ENCODE data around the gene UCHL5.
A peak's percentile ranks its signal among the peaks of the same experiment; 100 is the strongest.

The UCHL5 gene

GRCh38 chr1:193104502-193104906 lies 45.3 kb upstream of the UCHL5 start:
- H3K4me1 ChIP-seq (ENCODE audit: control insufficient read depth in 1 of 2, insufficient read depth in 2 of 2, low read length in 2 of 2) = no peaks in the 10 kb centered on the region
- no peak overlapping the region for H2BK12ac ChIP-seq (ENCODE audit: low read length)
- peak overlapping the region; percentile 97 for H3K4me2 ChIP-seq (ENCODE audit: low read length)
- peak overlapping the region; percentile 75 for H3K4me3 ChIP-seq (ENCODE audit: low read depth, low read length)
- no peaks in the 10 kb centered on the region for H3K27me3 ChIP-seq (ENCODE audit: insufficient read depth, low read length)
- WGBS (ENCODE audit: extremely low coverage, insufficient coverage, insufficient read length) = no CpG with 5 or more reads among the region's 24 CpGs
- peaks cover 5% of the 10 kb centered on the region for H3K79me2 ChIP-seq (ENCODE audit: control insufficient read depth, insufficient read depth, low read length, poor library complexity)
- peaks cover 6% of the 10 kb centered on the region for H3K79me1 ChIP-seq (ENCODE audit: low read length)
- H3K18ac ChIP-seq (ENCODE audit: low read length) = no peak overlapping the region
- H3K9ac ChIP-seq (ENCODE audit: low read length) = peak overlapping the region; percentile 21
- H3K4ac ChIP-seq (ENCODE audit: low read depth, low read length) = no peak overlapping the region
- no peak overlapping the region for H4K91ac ChIP-seq (ENCODE audit: low read depth, low read length)
- H2AFZ ChIP-seq (ENCODE audit: insufficient read depth, low read length, poor library complexity) = peak overlapping the region; percentile 23
- no peak overlapping the region for H3K14ac ChIP-seq (ENCODE audit: low read length)
- H3K9me3 ChIP-seq (ENCODE audit: insufficient read depth, low read depth, low read length) = no peaks in the 10 kb centered on the region
- peak overlapping the region; percentile 10 for H4K8ac ChIP-seq (ENCODE audit: low read depth, low read length)
- no peak overlapping the region for H2BK120ac ChIP-seq (ENCODE audit: insufficient read depth, low read length, poor library complexity)
- peaks cover 0 to 2% of the 10 kb centered on the region in 2 experiments for H3K36me3 ChIP-seq (ENCODE audit: control insufficient read depth in 1 of 2, insufficient read depth in 2 of 2, low read length in 2 of 2)
- peak overlapping the region; percentile 76 for H3K27ac ChIP-seq (ENCODE audit: low read depth, low read length)
- H2AK5ac ChIP-seq (ENCODE audit: low read length) = no peak overlapping the region
- H2BK5ac ChIP-seq (ENCODE audit: low read depth, low read length, poor library complexity) = no peak overlapping the region
- peak; percentile 64 to 74 for DNase-seq
- no peak overlapping the region for H4K12ac ChIP-seq (ENCODE audit: low read depth, low read length)
- no peak overlapping the region for H3K23ac ChIP-seq (ENCODE audit: low read length)

DNA sequence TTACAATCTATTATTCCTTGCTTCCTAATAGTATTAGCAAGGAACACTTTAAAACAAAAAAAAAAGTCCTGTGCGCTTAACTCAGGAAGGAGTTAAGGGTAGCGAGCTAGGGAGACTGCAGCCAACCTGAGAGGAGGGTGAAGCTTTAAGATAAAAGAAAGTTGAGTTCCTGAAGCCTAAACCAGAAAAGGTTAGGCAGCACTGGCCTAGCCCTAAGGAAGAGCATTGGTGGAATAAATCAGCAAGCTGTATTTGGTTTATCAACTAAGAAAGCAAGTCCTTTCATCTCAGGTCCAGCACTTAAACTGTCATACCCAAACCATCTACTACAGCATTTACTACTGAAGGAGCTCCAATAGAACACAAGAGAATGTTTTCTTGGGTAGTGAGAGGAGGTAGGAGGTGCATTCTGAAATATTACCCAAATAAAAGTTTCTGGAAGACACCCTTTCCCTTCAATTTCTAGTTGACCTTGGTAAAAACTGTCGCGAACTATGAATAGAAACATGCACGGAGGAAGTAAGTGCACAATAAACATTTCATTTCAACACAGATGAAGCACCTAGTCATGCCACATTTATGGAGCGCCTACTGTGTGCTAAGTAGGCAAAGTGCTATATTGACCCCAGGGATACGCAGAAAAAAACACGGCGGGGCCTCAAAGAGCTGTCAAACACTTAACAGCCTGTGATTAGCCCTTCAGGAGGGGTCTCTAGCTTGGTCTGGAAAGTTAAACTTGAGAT lies 44.8 kb upstream of the UCHL5 start:
- peaks cover 5% of the 10 kb centered on the region for H3K79me2 ChIP-seq (ENCODE audit: control insufficient read depth, insufficient read depth, low read length, poor library complexity)
- no peak overlapping the region for H4K12ac ChIP-seq (ENCODE audit: low read depth, low read length)
- H3K4ac ChIP-seq (ENCODE audit: low read depth, low read length) = no peak overlapping the region
- no peak overlapping the region for H2BK120ac ChIP-seq (ENCODE audit: insufficient read depth, low read length, poor library complexity)
- H2BK5ac ChIP-seq (ENCODE audit: low read depth, low read length, poor library complexity) = no peak overlapping the region
- H4K8ac ChIP-seq (ENCODE audit: low read depth, low read length) = peak overlapping the region; percentile 10
- H3K9ac ChIP-seq (ENCODE audit: low read length) = peak overlapping the region; percentile 21
- H3K23ac ChIP-seq (ENCODE audit: low read length) = no peak overlapping the region
- no peak overlapping the region for H2BK12ac ChIP-seq (ENCODE audit: low read length)
- H3K18ac ChIP-seq (ENCODE audit: low read length) = no peak overlapping the region
- no peak overlapping the region for H4K91ac ChIP-seq (ENCODE audit: low read depth, low read length)
- peak overlapping the region; percentile 97 for H3K4me2 ChIP-seq (ENCODE audit: low read length)
- no peak overlapping the region for H2AK5ac ChIP-seq (ENCODE audit: low read length)
- no peak overlapping the region for H3K14ac ChIP-seq (ENCODE audit: low read length)
- DNase-seq = no peak
- WGBS (ENCODE audit: extremely low coverage, insufficient coverage, insufficient read length) = no CpG with 5 or more reads among the region's 9 CpGs
- H2AFZ ChIP-seq (ENCODE audit: insufficient read depth, low read length, poor library complexity) = peak overlapping the region; percentile 23
- H3K27me3 ChIP-seq (ENCODE audit: insufficient read depth, low read length) = no peaks in the 10 kb centered on the region
- no peaks in the 10 kb centered on the region for H3K4me1 ChIP-seq (ENCODE audit: control insufficient read depth in 1 of 2, insufficient read depth in 2 of 2, low read length in 2 of 2)
- H3K36me3 ChIP-seq (ENCODE audit: control insufficient read depth in 1 of 2, insufficient read depth in 2 of 2, low read length in 2 of 2) = peaks cover 3 to 6% of the 10 kb centered on the region in 2 experiments
- H3K4me3 ChIP-seq (ENCODE audit: low read depth, low read length) = peak overlapping the region; percentile 75
- peaks cover 6% of the 10 kb centered on the region for H3K79me1 ChIP-seq (ENCODE audit: low read length)
- no peaks in the 10 kb centered on the region for H3K9me3 ChIP-seq (ENCODE audit: insufficient read depth, low read depth, low read length)
- peak overlapping the region; percentile 76 for H3K27ac ChIP-seq (ENCODE audit: low read depth, low read length)

- no peak overlapping the region for H3K4me3 ChIP-seq (ENCODE audit: low read depth, low read length)
- peaks cover 5% of the 10 kb centered on the region for H3K79me2 ChIP-seq (ENCODE audit: control insufficient read depth, insufficient read depth, low read length, poor library complexity)
- no CpG with 5 or more reads among the region's 5 CpGs for WGBS (ENCODE audit: extremely low coverage, insufficient coverage, insufficient read length)
- H3K4ac ChIP-seq (ENCODE audit: low read depth, low read length) = no peak overlapping the region
- H2AFZ ChIP-seq (ENCODE audit: insufficient read depth, low read length, poor library complexity) = no peak overlapping the region
- no peak overlapping the region for H2AK5ac ChIP-seq (ENCODE audit: low read length)
- no peak overlapping the region for H3K14ac ChIP-seq (ENCODE audit: low read length)
- no peak for DNase-seq
- no peak overlapping the region for H3K23ac ChIP-seq (ENCODE audit: low read length)
- no peak overlapping the region for H4K12ac ChIP-seq (ENCODE audit: low read depth, low read length)
- H3K27me3 ChIP-seq (ENCODE audit: insufficient read depth, low read length) = no peaks in the 10 kb centered on the region
- no peak overlapping the region for H2BK12ac ChIP-seq (ENCODE audit: low read length)
- peaks cover 6% of the 10 kb centered on the region for H3K79me1 ChIP-seq (ENCODE audit: low read length)
- no peak overlapping the region for H3K18ac ChIP-seq (ENCODE audit: low read length)
- H3K27ac ChIP-seq (ENCODE audit: low read depth, low read length) = no peak overlapping the region
- H3K9ac ChIP-seq (ENCODE audit: low read length) = no peak overlapping the region
- H2BK120ac ChIP-seq (ENCODE audit: insufficient read depth, low read length, poor library complexity) = no peak overlapping the region
- peaks cover 5 to 11% of the 10 kb centered on the region in 2 experiments for H3K36me3 ChIP-seq (ENCODE audit: control insufficient read depth in 1 of 2, insufficient read depth in 2 of 2, low read length in 2 of 2)
- H2BK5ac ChIP-seq (ENCODE audit: low read depth, low read length, poor library complexity) = no peak overlapping the region
- H3K9me3 ChIP-seq (ENCODE audit: insufficient read depth, low read depth, low read length) = no peaks in the 10 kb centered on the region
- H3K4me2 ChIP-seq (ENCODE audit: low read length) = no peak overlapping the region
- no peak overlapping the region for H4K8ac ChIP-seq (ENCODE audit: low read depth, low read length)
- H4K91ac ChIP-seq (ENCODE audit: low read depth, low read length) = no peak overlapping the region
- H3K4me1 ChIP-seq (ENCODE audit: control insufficient read depth in 1 of 2, insufficient read depth in 2 of 2, low read length in 2 of 2) = no peaks in the 10 kb centered on the region
Measured at GRCh38 chr1:193102662-193103061, 43.5 kb upstream of the UCHL5 start.

DNA sequence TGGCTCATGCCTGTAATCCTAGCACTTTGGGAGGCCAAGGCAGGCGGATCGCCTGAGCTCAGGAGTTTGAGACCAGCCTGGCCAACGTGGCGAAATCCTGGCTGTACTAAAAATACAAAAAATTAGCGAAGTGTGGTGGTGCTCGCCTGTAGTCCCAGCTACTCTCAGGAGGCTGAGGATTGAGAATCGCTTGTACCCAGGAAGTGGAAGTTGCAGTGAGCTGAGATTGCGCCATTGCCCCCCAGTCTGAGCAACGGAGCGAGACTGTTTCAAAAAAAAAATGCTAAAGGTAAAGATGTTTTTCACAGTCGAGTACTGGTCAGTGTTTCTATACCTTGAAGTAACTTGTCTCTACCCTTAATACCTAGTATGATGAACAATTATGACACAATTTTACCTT lies 35.0 kb upstream of the UCHL5 start:
- Histone ChIP-seq H3K36me3 (ENCODE audit: control insufficient read depth in 1 of 2, insufficient read depth in 2 of 2, low read length in 2 of 2) (peaks cover 11% of the 10 kb centered on the region in 2 experiments), H3K4me3 (ENCODE audit: low read depth, low read length) (no peak overlapping the region), H2AFZ (ENCODE audit: insufficient read depth, low read length, poor library complexity) (no peak overlapping the region), H3K23ac (ENCODE audit: low read length) (no peak overlapping the region), H3K18ac (ENCODE audit: low read length) (no peak overlapping the region), H3K14ac (ENCODE audit: low read length) (no peak overlapping the region), H3K4ac (ENCODE audit: low read depth, low read length) (no peak overlapping the region), H2BK5ac (ENCODE audit: low read depth, low read length, poor library complexity) (no peak overlapping the region), H4K8ac (ENCODE audit: low read depth, low read length) (no peak overlapping the region), H3K4me1 (ENCODE audit: control insufficient read depth in 1 of 2, insufficient read depth in 2 of 2, low read length in 2 of 2) (no peaks in the 10 kb centered on the region), H3K27me3 (ENCODE audit: insufficient read depth, low read length) (no peaks in the 10 kb centered on the region), H2BK12ac (ENCODE audit: low read length) (no peak overlapping the region), H4K12ac (ENCODE audit: low read depth, low read length) (no peak overlapping the region), H3K27ac (ENCODE audit: low read depth, low read length) (no peak overlapping the region), H3K4me2 (ENCODE audit: low read length) (no peak overlapping the region), H2BK120ac (ENCODE audit: insufficient read depth, low read length, poor library complexity) (no peak overlapping the region), H3K9me3 (ENCODE audit: insufficient read depth, low read depth, low read length) (no peaks in the 10 kb centered on the region), H2AK5ac (ENCODE audit: low read length) (no peak overlapping the region), H3K9ac (ENCODE audit: low read length) (no peak overlapping the region), H3K79me1 (ENCODE audit: low read length) (no peaks in the 10 kb centered on the region), H4K91ac (ENCODE audit: low read depth, low read length) (no peak overlapping the region), H3K79me2 (ENCODE audit: control insufficient read depth, insufficient read depth, low read length, poor library complexity) (no peaks in the 10 kb centered on the region)
- no CpG with 5 or more reads among the region's 11 CpGs for WGBS (ENCODE audit: extremely low coverage, insufficient coverage, insufficient read length)
- DNase-seq = no peak
